ENCODE results near the gene IKBIP.

DNA sequence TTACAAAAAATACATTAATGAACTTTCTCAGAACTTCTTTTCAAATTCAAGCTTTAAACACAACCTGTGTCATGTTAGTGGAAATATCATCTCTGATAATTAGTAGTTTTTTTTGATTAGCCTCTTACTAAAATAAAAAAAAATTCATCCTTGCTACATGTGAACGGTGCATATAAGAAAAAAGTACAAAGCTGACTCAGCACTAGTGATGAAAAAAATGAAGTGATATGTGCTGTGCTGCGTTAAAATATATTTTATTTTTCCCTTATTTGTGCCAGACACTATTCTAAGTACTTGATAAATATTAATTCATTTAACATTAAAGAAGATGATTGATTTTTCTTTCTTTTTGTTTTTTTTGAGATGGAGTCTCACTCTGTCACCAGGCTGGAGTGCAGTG, 7.5 kb downstream of the IKBIP start:
- TF ChIP-seq EZH2 (IDR thresholded peaks at IDR 0.05) (no peak), POLR2AphosphoS5 (IDR thresholded peaks at IDR 0.05; ENCODE audit: borderline replicate concordance, low read depth, low read length) (no peak)

All from SK-N-MC (cell line).